ENCODE data around the gene RNF208.

GRCh38 chr9:137269231-137269772 lies 47.3 kb upstream of the RNF208 start:
- TF ChIP-seq CTCF (IDR thresholded peaks at IDR 0.05; ENCODE audit: low read depth, low read length): no peak
- TF ChIP-seq POLR2A (IDR thresholded peaks at IDR 0.05; ENCODE audit: extremely low read depth, insufficient read length): no peak
- no peak for TF ChIP-seq MAX (IDR thresholded peaks at IDR 0.05; ENCODE audit: low read depth, low read length)

All from NB4 (cell line).